HPDE6-E6E7 (cell line): ENCODE data around the gene PRKACB.

ENCODE experiments used
- DNase-seq: peaks from one replicate; pipeline ENCODE4 v3.0.0; 2011; ENCODE audit warnings: missing footprints; ENCODE audit errors: extremely low spot score

PRKACB gene

DNA sequence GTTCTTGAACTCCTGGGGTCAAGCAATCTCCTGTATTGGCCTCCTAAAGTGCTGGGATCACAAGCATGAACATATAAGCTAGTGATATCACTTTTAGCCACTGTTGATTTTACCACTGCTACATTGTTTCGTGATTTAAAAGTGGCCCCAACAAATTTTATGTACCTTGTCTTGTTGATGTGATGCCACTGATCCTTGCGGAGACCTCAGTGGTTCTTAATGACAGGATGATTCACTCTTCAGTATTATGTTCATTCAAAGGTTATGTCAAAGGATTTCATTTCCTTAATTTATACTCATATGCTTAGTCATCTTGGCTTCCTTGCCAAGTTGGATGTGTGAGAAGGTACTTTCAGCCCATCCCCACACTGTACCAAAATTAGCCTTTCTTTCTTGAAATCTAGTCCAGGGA, 12.1 kb downstream of the PRKACB start:
- peak; percentile 49 for DNase-seq

DNA sequence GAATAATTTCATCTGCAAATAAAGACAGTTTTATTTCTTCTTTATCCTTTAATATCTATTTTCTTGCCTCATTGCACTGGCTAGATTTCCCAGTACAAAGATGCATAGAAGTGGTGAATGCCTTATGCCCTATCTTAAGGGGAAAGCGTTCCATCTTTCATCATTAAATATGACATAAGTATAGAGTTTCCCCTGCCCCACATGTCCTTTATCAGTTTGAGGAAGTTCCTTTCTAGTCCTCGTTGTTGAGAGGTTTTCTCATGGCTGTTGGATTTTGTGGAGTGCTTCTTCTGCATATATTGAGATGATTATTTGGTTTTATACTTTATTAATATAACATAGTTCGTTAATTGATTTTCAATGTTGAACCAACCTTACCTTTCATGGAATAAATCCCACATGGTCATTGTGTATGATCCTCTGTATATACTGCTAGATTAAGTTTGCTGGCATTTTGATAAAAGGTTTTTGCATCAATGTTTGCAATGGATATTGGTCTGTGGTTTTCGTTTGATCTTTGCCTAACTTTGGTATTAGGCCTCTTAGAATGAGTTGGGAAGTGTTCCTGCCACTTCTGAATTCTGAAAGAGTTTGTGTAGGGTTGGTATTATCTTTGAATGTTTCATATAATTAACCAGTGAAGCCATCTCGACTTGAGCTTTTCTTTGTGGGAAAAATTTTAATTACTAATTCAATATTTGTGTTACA, 15.6 kb downstream of the PRKACB start:
- DNase-seq = no peak

DNA sequence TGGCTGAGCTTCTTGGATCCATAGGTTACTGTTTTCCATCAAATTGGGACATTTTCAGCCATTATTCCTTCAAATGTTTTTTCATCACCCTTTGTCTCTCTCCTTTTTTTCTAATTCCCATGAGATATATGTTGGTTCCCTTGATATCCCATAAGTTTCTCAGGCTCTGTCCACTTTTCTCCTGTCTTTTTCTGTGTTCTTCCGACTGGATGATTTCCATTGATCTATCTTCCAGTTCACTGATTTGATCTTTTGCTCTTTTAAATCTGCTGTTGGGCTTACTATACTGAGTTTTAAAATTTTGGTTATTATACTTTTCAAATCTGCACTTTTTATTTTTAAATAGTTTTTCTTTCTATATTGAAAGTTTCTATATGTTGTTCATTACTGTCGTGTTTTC, 18.2 kb downstream of the PRKACB start:
- DNase-seq = no peak

DNA sequence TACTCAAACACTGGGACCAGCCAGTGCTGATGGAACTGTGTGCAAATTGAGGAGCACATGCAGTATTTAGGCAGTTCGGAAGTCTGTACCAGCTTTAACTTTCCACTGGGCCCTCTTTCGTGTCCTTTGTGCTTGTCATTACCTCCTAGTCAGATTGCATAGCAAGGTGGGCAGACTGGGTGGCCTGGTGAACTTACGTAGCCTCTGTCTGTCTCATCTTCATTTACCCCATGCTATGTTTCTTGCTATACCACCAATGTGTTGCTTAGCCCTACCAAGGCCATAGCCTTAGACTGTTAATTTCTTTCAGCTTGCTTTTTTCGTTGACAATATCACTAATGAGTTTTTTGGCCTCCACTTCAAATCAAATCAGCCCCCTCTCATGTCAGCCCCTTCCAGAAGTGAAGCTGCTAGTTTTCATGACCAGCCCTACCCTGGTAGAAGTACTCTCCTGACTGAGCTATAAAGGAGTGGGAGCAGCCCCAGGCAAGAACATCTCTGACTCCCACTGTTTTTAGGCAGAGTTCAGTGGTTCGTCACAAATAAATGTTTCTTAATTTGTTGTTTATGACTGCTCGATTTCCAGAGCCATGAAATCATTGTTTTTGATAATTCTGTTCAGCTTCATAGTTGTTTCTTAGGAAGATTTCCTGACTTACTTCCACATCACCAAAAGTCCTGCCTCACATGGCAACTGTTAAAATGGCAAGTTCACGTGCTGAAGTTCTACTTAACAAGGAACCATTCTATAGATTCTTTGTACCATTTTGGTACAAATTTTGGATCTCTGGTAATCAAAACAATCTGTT, 19.3 kb downstream of the PRKACB start:
- DNase-seq = no peak

DNA sequence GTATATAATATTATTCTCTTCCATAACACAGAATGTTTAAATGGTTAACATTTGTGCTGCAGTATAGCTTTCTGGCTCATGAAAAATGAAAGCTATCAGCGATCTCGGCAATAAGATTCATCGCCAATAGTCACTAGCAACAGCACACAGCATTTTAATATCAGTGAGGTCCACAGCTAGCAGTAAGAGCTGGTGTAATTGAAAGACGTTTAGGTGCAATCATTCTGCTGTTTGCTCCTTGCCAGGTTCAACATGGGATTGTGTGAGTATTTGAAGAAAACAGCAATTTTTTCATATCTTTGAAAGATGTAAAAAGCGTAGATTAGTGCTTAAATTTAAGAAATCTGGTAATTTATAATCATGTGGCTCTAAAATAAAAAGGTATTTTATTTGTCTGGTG, 20.1 kb downstream of the PRKACB start:
- no peak for DNase-seq

DNA sequence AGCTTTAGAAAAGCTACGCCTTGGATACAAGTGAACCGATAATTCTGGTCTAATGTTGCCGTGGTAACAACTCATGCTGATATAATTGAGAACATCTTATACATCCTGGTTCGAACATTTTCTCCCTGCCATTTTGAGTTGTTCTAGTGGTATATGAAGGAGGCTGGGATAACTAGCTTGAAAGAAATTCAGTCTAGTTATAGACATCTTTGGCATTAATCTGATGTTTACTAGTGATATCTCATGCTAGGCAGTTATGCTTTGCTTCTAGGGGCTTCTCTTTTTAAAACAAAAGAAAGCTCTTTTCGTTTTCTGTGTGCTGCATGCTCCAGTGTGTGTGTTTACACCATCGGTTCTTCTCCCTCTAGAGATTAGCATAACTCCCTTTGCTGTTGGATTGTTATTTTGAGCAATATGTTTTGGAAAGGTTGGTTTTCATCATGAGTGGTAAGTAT, 20.5 kb downstream of the PRKACB start:
- no peak for DNase-seq

DNA sequence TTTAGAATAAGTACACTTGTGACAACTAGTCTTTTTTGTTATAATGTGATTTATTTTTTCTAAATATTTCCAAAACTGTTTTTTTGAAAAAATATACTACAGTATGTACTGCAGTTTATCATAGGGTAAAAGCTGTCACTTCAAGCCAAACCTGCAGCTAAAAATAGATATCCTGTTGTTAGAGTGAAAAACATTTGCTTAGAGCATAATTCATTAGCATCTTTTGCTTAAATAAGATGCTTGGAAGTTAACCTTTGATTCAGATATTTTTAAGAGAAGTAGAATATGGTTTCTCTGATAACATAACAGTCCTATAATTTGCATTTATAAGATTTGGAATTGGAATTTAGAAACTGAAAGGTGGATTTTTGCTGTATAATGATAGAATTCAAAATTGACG, 21.5 kb downstream of the PRKACB start:
- no peak for DNase-seq

DNA sequence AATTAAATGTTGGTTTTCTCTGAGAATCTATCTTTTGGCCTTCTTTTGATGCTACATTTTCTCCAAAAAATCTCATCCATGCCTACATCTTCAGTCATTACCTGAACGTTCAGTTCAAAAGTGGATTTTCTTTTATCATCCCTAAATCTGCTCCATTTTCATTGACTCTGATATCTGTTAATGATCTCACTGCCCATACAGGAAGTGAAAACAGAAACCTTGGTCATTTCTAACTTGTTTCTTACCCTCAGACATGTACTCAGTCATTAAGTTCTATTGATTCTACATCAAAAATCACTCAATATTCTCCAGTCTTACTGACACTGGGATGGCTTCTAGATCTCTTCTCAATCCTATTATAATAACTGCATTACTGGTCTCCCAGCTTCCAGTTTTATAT, 22.7 kb downstream of the PRKACB start:
- DNase-seq = no peak

DNA sequence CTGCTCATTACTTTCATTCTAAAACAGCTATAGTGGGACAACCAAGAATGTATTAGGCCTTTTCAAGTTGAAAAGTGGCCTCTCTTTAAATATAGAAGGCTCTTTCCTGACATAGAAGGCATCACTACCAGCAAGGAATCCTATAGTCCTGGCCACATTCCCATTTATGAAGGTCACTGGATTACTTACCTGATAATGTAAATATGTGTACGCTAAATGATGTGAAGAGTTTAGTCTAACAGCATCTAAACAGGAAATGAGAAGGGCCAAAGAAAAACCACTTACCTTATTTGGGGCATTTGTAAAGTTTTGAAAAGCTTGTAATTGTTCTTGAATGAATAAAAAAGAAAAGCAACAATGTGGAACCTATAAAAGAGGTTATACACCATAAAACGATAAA, 24.7 kb downstream of the PRKACB start:
- DNase-seq = no peak

DNA sequence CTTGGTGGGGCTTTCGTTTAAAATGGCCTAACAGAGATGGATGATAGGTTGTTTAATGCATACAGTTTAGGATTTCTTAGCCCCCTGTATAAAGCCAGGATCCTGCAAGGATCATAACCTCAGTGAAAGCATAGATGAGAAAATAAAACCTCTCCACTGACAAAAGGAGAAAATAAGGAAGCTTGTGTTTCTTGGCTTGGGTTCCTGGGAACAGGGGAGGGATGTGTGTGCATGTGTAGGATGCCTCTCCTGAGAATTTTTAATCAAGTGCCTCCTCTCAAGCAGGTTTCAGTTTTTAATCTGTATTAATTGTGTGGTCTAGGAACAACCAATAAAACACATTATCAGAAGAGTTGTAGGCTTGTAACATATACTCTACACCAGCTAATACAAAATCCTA, 26.1 kb downstream of the PRKACB start:
- no peak for DNase-seq

DNA sequence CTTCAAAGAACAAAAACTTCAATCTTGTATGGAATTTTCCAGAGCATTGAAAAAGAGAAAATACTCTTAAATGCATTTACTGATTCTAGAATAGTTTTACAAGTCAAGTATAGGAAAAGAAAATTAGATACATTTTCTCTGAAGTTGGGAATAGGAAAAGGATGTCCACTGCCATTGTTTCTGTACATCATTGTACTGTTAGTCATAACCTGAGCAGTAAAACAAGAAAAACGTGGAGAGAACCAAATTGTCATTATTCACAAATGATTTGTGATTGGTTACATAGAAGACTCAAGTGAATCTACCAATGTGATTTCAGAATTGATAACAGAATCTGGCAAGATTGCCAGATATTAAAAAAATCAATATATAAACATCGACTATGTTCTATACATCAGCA, 27.4 kb downstream of the PRKACB start:
- no peak for DNase-seq

DNA sequence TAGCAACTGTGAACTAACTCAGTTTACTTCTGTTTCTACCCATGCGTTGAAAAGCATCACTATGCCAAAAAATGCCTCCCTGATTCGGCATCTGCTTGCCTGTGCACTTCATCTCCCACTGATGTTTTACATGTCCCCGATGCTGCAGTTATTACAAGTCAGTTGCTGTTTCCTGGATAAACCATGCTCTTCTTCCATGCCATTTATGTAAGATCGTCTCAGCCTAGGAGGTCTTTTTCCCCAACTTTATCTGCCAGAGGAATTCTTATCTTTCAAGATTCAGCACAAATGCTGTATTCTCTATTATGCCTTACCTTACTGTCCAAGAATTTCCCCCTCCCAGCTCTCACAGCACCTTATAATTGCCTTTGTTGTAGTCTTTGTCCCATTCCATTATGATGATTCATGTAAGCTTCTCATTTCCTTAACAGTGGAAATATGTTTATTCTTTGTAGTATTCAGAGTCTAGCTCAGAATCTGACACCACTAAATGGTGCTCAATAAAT, 30.0 kb downstream of the PRKACB start:
- peak; percentile 25 for DNase-seq

DNA sequence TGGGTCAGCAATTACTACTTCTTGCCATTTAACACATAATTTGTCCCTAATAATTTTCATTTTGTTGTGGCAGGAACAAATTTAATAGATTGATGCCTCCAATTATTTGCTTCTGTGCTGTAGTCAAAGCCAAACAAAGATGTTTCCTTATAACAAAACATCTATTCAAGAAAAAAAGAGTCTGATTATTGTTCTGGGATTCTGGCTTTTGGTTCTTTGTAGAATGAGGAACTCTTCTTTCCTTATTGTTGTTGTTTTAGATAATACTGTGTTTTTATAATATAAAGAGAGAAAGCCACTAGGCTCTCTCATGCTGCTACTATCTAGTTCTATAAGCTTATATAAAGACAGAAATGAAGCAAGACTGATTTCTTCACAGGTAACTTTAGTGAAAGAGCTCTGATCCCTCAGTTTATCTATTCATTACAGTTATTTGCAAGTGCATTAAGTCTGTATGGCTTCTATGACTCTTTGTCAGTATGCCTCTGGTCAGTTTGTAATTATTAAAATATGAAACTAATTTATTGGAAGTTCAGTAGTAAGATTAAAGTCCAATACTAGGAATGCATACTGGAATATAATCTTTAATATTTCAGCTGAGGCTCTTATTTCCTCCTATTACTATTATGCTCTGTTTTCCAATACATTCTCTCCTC, 37.4 kb downstream of the PRKACB start:
- DNase-seq = no peak

DNA sequence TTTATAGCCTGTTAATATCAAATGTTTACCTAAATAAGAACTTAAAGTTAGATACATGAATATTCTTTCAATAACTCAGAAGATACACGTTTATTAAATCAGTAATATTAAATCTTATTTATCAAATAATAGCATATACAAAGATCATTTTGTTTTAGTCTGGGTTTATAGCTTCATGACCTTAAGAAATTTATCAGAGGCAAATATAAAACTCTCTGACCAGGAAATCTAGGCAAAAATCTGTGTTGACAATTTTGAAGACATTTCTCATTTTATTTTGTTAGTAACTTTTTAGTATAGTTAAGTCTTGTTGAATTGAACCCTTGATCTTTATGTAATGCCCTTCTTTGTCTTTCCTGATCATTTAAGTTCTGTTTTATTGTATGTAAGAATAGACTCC, 46.4 kb downstream of the PRKACB start:
- no peak for DNase-seq

DNA sequence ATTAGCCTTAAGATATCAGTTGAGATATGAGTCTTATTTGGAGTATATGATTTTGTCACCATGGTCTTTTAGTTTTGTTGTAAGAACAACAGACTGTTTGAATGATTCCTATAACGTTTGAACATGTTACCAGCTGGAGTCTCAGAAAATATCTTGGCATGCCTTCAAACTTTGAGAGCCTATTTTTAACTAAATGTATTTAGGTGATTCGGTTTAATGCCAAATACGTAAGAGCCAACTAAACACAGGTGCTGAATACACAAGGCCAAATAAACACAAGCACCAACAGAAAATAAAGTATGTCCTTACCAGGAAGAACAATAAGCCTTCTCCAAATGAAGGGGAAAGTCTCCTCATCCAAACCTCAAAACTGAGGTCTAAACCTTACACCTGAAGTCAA, 48.6 kb downstream of the PRKACB start:
- no peak for DNase-seq

DNA sequence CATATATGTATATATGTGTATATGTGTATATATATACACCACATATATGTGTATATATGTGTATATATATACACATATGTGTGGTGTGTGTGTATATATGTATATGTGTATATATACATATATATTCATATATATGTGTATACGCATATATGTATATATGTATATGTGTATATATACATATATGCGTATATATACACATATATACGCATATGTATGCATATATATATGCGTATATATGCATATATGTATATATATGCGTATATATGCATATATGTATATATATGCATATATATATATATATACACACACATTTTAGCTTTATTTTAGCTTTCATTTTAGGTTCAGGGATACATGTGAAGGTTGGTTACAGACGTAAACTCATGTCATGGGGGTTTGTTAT, 54.8 kb downstream of the PRKACB start:
- DNase-seq = no peak

DNA sequence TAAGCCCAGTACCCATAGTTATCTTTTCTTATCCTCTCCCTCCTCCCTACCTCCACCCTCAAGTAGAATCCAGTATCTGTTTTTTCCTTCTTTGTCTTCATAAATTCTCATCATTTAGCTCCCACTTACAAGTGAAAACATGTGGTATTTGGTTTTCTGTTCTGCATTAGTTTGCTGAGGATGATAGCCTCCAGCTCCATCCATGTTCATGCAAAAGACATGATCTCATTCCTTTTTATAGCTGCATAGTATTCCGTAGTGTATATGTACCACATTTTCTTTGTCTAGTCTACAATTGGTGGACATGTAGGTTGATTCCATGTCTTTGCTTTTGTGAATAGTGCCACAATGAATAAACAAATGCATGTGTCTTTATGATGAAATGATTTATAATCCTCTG, 55.2 kb downstream of the PRKACB start:
- DNase-seq = no peak

DNA sequence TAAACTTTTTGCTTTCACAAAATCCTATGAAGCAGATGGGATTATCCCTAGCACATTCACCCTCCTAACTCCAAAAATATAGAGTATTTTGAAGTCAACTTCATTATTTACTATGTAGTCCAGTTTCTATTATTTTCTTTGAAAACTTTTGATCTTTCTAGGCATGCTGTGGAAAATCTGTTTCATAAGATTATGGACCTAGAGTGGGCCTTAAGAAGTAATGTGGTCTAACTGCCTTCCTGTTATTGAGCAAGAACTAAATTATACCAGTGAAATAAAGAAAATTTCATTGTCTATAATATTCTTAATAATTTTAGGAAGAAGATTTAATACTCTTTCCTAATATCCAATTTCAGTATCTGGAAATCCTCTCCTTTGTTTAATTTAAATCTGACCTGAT, 58.1 kb downstream of the PRKACB start:
- no peak for DNase-seq

DNA sequence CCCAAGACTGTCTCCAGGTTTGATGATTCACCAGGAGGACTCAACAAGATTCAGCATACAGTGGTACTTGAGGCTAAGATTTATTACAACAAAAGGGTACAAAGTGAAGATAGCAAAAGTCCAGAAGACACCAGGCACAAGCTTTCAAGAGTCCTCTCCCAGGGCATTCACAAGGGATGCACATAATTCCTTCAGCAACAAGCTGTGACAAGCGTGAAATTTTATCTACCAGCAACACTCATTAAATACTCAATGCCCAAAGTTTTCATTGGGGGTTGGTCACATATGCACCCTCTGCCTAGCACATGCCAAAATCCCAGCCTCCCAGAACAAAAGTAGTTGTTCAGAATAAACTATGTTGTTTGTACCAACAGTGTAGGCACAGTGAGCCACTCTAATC, 62.3 kb downstream of the PRKACB start:
- DNase-seq = no peak

DNA sequence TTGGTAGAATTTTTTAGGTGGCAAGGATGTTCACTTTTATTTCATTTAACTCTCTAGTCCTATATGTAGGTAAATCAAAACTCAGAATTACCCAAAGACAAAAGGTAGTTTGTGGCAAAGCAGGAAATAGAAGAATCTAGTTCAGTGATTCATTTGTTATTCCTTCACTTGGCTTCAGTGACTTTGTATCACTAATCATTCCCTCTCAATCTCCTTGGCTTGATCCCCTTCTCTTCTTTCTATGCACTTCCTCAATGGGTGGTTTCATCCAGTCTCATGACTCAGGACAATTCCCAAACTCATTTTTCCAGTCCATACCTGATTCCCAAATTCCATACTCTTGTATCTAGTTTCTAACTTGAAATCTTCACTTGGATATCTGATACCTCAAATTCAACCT, 64.9 kb downstream of the PRKACB start:
- DNase-seq = no peak

DNA sequence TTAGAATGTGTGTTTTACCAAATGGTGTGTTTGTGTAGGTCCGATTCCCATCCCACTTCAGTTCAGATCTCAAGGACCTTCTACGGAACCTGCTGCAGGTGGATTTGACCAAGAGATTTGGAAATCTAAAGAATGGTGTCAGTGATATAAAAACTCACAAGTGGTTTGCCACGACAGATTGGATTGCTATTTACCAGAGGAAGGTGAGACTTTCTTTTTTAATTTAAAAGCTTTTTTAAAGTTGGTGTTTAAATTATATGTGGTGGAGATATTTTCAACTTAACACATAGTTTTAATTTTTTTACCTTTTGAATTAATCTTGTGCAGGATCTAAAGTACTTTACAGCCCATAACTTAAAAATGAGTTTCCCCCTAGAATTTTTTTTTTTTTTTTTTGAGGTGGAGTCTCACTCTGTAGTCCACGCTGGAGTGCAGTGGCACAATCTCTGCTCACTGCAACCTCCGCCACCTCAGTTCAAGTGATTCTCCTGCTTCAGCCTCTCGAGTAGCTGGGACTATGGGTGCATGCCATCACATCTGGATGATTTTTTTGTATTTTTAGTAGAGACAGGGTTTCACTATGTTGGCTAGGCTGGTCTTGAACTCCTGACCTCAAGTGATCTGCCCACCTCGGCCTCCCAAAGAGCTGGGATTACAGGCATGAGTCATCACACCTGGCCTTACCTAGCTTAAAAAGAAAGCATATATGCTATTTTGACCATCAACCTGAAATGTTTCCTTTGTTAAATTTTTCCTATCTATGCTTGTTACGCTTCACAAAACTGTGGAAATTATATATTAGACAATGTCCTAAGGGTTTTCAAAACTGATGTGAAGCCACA, 70.3 kb downstream of the PRKACB start:
- no peak for DNase-seq

DNA sequence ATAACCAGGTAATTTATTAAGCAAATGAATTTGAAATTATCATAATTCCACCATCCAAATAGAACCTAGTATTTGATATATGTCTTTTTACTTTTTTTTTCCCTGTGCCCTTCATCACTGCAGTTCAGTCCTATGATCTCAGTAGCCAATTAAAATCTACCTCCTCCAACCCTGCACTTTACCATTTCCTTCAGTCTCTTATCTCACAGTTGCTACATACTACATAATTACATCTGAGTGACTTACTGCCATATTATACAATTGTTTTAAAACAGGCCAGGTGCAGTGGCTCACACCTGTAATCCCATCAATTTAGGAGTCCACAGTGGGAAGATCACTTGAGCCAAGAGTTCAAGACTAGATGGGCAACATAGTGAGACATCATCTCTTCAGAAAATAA, 73.2 kb downstream of the PRKACB start:
- no peak for DNase-seq
